DND-41 (cell line): ENCODE data around the gene FNBP1.

Source experiments
- ATAC-seq: fragments of 200-7000 bp; cut with Tn5 transposase; 3 replicates; pipeline ENCODE4 v1.9.1; 2021; ENCODE audit warnings: low read depth; ENCODE audit not compliant: insufficient read depth
- DNase-seq: peaks from one replicate; pipeline ENCODE4 v3.0.0-alpha.2; 2020
- H2AFZ ChIP-seq: 2 replicates; pipeline ENCODE4 v1.6.0; 2012; ENCODE audit warnings: low read depth, low read length
- H3K27ac ChIP-seq: 2 replicates; pipeline ENCODE4 v1.5.1; 2012; ENCODE audit warnings: low read length, inconsistent platforms
- H3K27me3 ChIP-seq: fragments of 200-600 bp; sonication (generic); 2 replicates; pipeline ENCODE4 v1.6.0; 2012; ENCODE audit warnings: low read length, mild to moderate bottlenecking, inconsistent platforms; ENCODE audit not compliant: insufficient read depth, poor library complexity
- H3K36me3 ChIP-seq: 2 replicates; pipeline ENCODE4 v1.5.1; 2012; ENCODE audit warnings: low read length, inconsistent platforms; ENCODE audit not compliant: insufficient read depth
- H3K4me1 ChIP-seq: 2 replicates; pipeline ENCODE4 v1.5.1; 2012; ENCODE audit warnings: mild to moderate bottlenecking, low read length; ENCODE audit not compliant: insufficient read depth
- H3K4me2 ChIP-seq: 2 replicates; pipeline ENCODE4 v1.6.0; 2012; ENCODE audit warnings: mild to moderate bottlenecking, moderate library complexity, low read length, inconsistent platforms; ENCODE audit not compliant: insufficient read depth
- H3K4me3 ChIP-seq, 2 experiments: fragments of 200-600 bp in 1 of 2; shearing (Covaris generic) in 1 of 2; 2 replicates each; pipeline ENCODE4 v1.5.1; 2012 to 2016; ENCODE audit warnings: inconsistent platforms in 2 of 2, low read length in 2 of 2, mild to moderate bottlenecking in 2 of 2, low read depth in 1 of 2, moderate library complexity in 1 of 2
- H3K79me2 ChIP-seq: 2 replicates; pipeline ENCODE4 v1.6.0; 2012; ENCODE audit warnings: low read length, inconsistent platforms; ENCODE audit not compliant: insufficient read depth
- H3K9ac ChIP-seq: 2 replicates; pipeline ENCODE4 v1.6.0; 2012; ENCODE audit warnings: low read depth, mild to moderate bottlenecking, inconsistent platforms, low read length, moderate library complexity
- H3K9me3 ChIP-seq: 2 replicates; pipeline ENCODE4 v1.5.1; 2012; ENCODE audit warnings: low read length, moderate library complexity, mild to moderate bottlenecking, inconsistent platforms; ENCODE audit not compliant: insufficient read depth, severe bottlenecking
- H4K20me1 ChIP-seq: 2 replicates; pipeline ENCODE4 v1.6.0; 2012; ENCODE audit warnings: low read length; ENCODE audit not compliant: insufficient read depth
- CTCF ChIP-seq: IDR thresholded peaks from 2 replicates; pipeline ENCODE4 v1.5.1; 2012; ENCODE audit warnings: borderline replicate concordance, low read length, moderate library complexity, mild to moderate bottlenecking; ENCODE audit not compliant: poor library complexity, severe bottlenecking; ENCODE audit errors: extremely low read depth
- EZH2 ChIP-seq: IDR thresholded peaks from 3 replicates; pipeline ENCODE4 v1.6.1; 2012; ENCODE audit warnings: borderline replicate concordance, low read depth, mild to moderate bottlenecking, moderate library complexity, low read length, inconsistent platforms; ENCODE audit not compliant: severe bottlenecking

FNBP1 gene

GRCh38 chr9:129853614-129854013, 189.4 kb downstream of the FNBP1 start:
- Histone ChIP-seq H3K27ac (peak overlapping the region; percentile 66), H2AFZ (no peak overlapping the region), H3K4me1 (peaks cover 50% of the 10 kb centered on the region), H3K4me2 (no peak overlapping the region; the same call in 1 of the 2 replicates), H4K20me1 (no peaks in the 10 kb centered on the region), H3K9me3 (no peaks in the 10 kb centered on the region), H3K27me3 (no peaks in the 10 kb centered on the region), H3K4me3 (no peak overlapping the region), H3K9ac (0 out of 2 replicates have a peak overlapping the region, but pooled peaks have one; percentile 5), H3K79me2 (peaks cover 6% of the 10 kb centered on the region; the same call in 1 of the 2 replicates), H3K36me3 (peaks cover 60% of the 10 kb centered on the region)
- TF ChIP-seq CTCF (no peak), EZH2 (no peak)
- ATAC-seq, result peak; percentile 35
- DNase-seq, result peak; percentile 55

- Histone ChIP-seq H3K27ac (no peak overlapping the region), H3K79me2 (peaks cover 11% of the 10 kb centered on the region; the same call in 1 of the 2 replicates), H3K27me3 (no peaks in the 10 kb centered on the region), H2AFZ (no peak overlapping the region), H4K20me1 (no peaks in the 10 kb centered on the region), H3K4me2 (no peak overlapping the region), H3K4me3 (no peak overlapping the region), H3K36me3 (peaks cover 50% of the 10 kb centered on the region), H3K4me1 (peaks cover 50% of the 10 kb centered on the region), H3K9ac (no peak overlapping the region), H3K9me3 (no peaks in the 10 kb centered on the region)
- TF ChIP-seq CTCF (no peak), EZH2 (no peak)
- no peak for ATAC-seq
- DNase-seq, result no peak
These were observed 190.4 kb downstream of the FNBP1 start for GRCh38 chr9:129852579-129852978.

- ATAC-seq (no peak), DNase-seq (no peak)
- no peak overlapping the region for H2AFZ ChIP-seq
- peaks cover 42% of the 10 kb centered on the region for H3K36me3 ChIP-seq
- no peaks in the 10 kb centered on the region for H3K27me3 ChIP-seq
- H4K20me1 ChIP-seq, result no peaks in the 10 kb centered on the region
- no peaks in the 10 kb centered on the region for H3K9me3 ChIP-seq
- peaks cover 14% of the 10 kb centered on the region; the same call in 1 of the 2 replicates for H3K79me2 ChIP-seq
- no peak overlapping the region for H3K4me2 ChIP-seq
- H3K4me3 ChIP-seq, result no peak overlapping the region
- TF ChIP-seq CTCF, result no peak
- no peak for TF ChIP-seq EZH2
- no peak overlapping the region for H3K9ac ChIP-seq
- H3K27ac ChIP-seq, result no peak overlapping the region
- peaks cover 45% of the 10 kb centered on the region for H3K4me1 ChIP-seq
These were observed 191.2 kb downstream of the FNBP1 start for GRCh38 chr9:129851821-129852220.
